IPS-18c (cell line): ENCODE data around the gene TBC1D19.

Experiments
- H3K4me3 ChIP-seq: 2 replicates; pipeline ENCODE4 v1.7.0; 2013; ENCODE audit warnings: low read depth, mild to moderate bottlenecking, low read length, moderate library complexity; ENCODE audit not compliant: insufficient read depth
- H3K9me3 ChIP-seq: one replicate; pipeline ENCODE4 v1.6.1; 2013; ENCODE audit warnings: mild to moderate bottlenecking, low read length, moderate library complexity; ENCODE audit not compliant: control insufficient read depth, insufficient read depth

Gene TBC1D19

GRCh38 chr4:26749867-26750266 is 166.0 kb downstream of the TBC1D19 start:
- H3K9me3 ChIP-seq: no peaks in the 10 kb centered on the region
- no peak overlapping the region for H3K4me3 ChIP-seq

DNA sequence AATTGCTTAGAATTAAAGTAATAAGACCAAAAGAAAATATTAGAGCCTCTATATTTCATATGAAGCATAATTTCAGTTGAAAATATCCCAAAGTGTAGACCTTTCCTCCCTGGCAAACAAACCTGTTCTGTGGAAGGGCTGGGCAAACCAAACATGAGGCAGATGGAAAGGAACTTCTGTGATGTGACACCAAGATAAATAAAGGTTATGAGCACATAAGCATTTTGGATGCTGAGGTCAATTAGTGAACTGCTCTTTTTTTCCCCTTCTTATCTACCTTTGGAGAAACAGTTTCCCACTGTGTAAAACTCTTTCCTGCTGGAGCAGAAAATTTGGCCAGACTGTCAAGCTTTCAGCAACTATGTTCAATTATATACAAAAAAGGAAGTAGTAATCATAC is 167.1 kb downstream of the TBC1D19 start:
- Histone ChIP-seq H3K9me3 (no peaks in the 10 kb centered on the region), H3K4me3 (no peak overlapping the region)

DNA sequence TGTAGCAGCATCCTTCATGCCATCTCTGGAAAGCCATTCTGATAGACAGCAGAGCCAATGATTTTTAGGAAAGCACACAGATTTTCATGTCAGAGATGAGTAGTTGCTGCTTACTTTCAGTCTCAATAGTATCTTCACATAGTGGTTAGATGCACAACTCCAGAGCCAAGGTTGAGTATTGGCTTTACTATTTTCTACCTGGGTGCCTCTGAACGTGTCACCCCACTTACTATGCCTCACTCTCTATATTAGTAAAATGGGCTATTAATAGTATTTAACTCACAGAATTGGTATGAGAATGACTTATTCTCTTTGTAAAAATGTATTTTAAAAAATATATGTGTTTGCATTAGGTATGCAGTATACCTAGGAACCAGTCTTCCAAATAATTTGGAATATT is 168.0 kb downstream of the TBC1D19 start:
- H3K9me3 ChIP-seq: no peaks in the 10 kb centered on the region

DNA sequence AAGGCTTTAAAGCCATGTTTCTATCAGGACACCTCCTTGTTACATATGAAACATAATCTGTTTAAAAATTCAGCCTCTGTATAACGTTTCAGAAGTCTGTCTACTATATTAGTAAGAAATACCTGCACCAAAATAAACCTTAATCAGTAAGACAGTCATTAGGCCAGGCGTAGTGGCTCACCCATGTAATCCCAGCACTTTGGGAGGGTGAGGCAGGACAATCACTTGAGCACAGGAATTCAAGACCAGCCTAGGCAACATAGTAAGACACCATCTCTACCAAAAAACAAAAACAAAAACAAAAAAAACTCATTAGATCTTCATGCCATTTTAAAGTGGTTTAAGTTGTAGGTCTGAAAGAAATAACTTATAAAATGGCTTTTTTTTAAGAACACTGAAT is 169.3 kb downstream of the TBC1D19 start:
- no peaks in the 10 kb centered on the region for H3K9me3 ChIP-seq

More for the DNA sequence above, 168.0 kb downstream of the TBC1D19 start:
- H3K4me3 ChIP-seq: no peak overlapping the region

GRCh38 chr4:26753617-26754016 is 169.7 kb downstream of the TBC1D19 start:
- Histone ChIP-seq H3K4me3 (no peak overlapping the region), H3K9me3 (no peaks in the 10 kb centered on the region)

More for the DNA sequence above, 169.3 kb downstream of the TBC1D19 start:
- no peak overlapping the region for H3K4me3 ChIP-seq

DNA sequence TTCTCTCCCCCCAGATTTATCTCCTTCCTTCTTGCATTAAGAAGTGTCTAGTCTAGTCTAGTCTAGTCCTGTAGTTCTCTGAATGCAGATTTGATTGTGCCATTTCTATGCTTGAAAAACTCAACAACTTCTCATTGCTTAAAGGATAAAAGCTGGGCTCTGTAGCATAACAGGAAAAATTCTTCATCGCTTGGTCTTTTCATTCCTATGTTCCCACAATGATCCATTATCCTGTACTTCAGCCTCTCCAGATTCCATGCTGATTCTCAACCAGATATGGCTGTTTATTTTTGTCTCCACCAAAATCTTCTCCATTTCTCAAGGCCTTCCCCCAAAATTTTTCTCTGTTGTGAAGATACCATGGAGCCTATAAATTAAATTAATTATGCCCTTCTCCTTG is 173.9 kb downstream of the TBC1D19 start:
- no peaks in the 10 kb centered on the region for H3K9me3 ChIP-seq
- no peak overlapping the region for H3K4me3 ChIP-seq

DNA sequence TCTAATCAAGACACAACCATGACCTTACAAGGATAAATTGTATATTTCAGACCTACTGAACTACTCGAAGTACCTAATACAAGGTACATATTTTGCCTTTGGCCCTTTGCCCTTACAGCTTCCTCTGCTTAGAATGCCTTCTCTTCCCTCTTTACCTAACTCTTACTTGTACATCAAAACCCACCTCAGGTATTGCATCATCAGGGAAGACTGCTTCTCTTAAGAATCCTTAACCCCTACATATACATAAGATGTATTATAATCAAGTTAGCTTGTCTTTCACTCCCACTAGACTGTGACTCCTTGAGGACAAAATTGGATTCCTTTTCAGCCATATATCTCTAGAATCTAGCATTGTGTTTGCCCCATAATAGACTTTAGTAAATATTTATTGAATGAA is 175.0 kb downstream of the TBC1D19 start:
- Histone ChIP-seq H3K4me3 (no peak overlapping the region), H3K9me3 (no peaks in the 10 kb centered on the region)

GRCh38 chr4:26762650-26763049 is 178.8 kb downstream of the TBC1D19 start:
- H3K4me3 ChIP-seq: no peak overlapping the region
- H3K9me3 ChIP-seq: no peaks in the 10 kb centered on the region

- no peaks in the 10 kb centered on the region for H3K9me3 ChIP-seq
- H3K4me3 ChIP-seq: no peak overlapping the region
Observed at GRCh38 chr4:26763063-26763462, 179.2 kb downstream of the TBC1D19 start.

- no peaks in the 10 kb centered on the region for H3K9me3 ChIP-seq
- H3K4me3 ChIP-seq: no peak overlapping the region
Observed at GRCh38 chr4:26763648-26764047, 179.8 kb downstream of the TBC1D19 start.

DNA sequence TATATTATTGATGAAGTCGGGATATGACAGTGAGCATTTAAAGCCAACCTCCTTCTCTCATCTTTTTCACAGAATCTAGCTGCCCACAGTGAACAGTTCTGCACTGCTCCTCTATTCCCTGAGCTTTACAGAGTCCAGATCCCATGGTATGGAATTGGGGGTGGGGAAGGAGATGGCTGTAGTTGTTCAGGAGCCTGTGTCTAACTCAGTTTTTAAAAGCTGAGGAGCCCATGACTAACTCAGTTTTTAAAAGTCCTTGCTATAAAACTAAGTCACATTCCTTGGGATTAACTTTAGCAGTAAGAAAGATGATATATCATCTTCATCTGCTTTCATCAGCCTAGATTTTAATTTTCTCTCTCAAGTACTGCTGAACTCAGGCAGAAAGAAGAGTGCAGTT is 180.3 kb downstream of the TBC1D19 start:
- no peak overlapping the region for H3K4me3 ChIP-seq
- H3K9me3 ChIP-seq: no peaks in the 10 kb centered on the region

DNA sequence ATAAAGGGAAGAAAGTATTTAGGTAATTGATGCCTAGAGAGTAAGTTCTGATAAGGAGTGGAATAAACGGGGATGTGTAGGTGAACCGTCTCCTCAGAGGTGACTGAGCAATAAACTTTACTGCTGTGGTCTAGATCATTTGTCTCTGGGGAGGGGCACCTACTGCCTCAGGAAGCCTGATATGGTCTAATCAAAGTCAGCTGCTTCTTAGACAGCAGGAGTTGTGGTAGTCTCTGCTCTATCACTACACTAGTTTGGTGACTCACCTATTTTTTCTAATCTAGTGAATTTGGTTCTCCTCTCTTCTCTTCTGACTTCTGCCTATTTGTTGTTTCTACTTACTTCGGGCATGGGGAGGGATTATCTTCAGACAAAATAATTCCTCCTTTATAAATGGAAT is 181.6 kb downstream of the TBC1D19 start:
- H3K4me3 ChIP-seq: no peak overlapping the region
- H3K9me3 ChIP-seq: no peaks in the 10 kb centered on the region

DNA sequence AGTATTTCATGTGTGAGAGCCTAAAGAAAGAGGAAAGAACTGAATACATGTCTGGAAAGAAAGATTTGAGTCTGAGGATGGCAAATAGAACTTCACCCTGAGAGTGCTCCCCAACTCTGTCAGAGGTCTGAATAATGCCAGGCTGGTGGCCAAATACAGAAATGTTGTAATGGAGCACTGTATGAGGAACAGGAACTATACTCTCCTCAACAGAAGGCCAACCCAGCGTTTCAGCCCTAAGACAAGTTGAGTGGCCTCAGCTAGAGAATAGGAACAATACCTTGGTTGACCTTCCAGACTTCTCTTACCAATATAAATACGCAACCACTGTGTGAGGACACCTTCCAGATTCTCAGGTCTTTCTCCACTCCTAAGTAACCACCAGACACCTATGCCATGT is 182.3 kb downstream of the TBC1D19 start:
- Histone ChIP-seq H3K4me3 (no peak overlapping the region), H3K9me3 (no peaks in the 10 kb centered on the region)

DNA sequence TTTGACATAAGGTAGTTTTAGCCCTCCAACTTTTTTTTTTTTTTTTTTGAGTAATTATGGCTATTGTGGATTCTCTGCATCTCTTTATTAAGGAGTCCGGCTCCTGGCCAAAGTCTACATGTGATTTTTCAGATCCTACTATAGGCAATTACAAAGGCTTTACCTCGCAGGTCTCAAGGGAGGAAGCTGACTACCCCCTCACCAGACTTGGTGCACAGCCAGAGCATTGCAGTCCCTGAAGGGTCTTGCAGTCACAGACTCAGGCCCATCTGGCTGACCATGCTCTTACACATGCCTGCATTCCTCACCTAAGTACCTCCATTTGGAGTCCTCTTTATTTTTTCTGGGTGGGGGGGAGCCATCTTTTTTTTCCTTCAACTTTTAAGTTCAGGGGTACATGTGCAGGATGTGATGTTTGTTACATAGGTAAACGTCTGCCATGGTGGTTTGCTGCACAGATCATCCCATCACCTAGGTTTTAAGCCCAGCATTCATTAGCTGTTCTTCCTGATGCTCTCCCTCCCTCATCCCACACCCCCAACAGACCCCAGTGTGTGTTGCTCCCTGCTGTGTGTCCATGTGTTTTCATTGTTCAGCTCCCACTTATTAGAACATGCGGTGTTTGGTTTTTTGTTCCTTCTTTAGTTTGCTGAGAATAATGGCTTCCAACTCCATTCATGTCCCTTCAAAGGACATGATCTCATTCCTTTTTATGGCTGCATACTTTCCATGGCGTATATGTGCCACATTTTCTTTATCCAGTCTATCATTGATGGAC is 188.4 kb downstream of the TBC1D19 start:
- Histone ChIP-seq H3K4me3 (no peak overlapping the region), H3K9me3 (no peaks in the 10 kb centered on the region)

- no peak overlapping the region for H3K4me3 ChIP-seq
- no peaks in the 10 kb centered on the region for H3K9me3 ChIP-seq
Observed at GRCh38 chr4:26779224-26779623, 195.3 kb downstream of the TBC1D19 start.

GRCh38 chr4:26779674-26780073 is 195.8 kb downstream of the TBC1D19 start:
- H3K9me3 ChIP-seq: no peaks in the 10 kb centered on the region

GRCh38 chr4:26780539-26780938 is 196.7 kb downstream of the TBC1D19 start:
- Histone ChIP-seq H3K9me3 (no peaks in the 10 kb centered on the region), H3K4me3 (no peak overlapping the region)

More at GRCh38 chr4:26779674-26780073, 195.8 kb downstream of the TBC1D19 start:
- H3K4me3 ChIP-seq: no peak overlapping the region

- Histone ChIP-seq H3K4me3 (no peak overlapping the region), H3K9me3 (no peaks in the 10 kb centered on the region)
Observed at GRCh38 chr4:26782168-26782829, 198.4 kb downstream of the TBC1D19 start.
